ENCODE data around the gene UGT1A5. TPM values are rescaled to one million over a fixed set of nuclear protein-coding genes. Genes with fewer than 3 reads are reported as not detected.

Gene UGT1A5
- total and polyA plus RNA-seq, 2 of the 4 experiments (the other 2 are of a cell fraction) = not detected

DNA sequence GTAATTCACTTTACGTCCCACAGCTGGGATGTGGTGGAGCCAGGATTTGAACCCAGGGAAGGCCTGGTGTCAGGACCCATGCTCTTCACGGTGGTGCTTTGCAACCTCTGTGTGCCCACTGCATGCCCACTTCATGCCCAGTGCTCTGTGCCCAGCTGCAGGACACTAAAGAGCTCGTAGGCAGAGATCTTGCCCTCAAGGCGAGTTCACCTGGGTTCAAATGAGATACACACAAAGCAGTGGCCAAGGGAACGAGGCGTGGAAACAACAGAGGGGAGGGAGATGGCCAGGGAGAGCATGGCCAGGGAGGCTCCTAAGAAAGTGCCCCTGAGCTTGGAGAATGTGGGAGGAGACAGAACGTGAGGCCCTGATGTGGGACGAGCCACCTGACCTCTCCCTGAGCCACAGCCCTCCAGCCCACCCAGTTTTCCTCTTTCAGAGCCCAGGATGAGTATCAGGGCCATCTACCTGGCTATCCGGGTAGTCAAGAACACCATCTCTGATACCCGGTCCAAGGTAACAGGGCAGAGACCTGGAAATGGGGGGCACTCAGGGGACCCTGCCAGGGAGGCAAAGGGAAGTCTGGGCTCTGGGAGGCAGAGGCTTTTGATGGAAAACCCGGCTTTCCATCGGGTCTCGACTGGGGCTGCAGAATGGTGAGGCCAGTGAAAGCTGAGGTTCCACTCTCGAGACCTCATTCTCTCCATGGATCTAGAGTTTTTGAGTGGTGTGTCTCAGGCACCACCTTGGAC lies 85.8 kb downstream of the UGT1A5 start:
- ATAC-seq (ENCODE audit: low read depth) (no peak), DNase-seq (no peak)
- Histone ChIP-seq H3K4me1 (ENCODE audit: control insufficient read depth, insufficient read depth, low read length) (no peaks in the 10 kb centered on the region), H3K27me3 (ENCODE audit: control insufficient read depth, insufficient read depth, low read length) (peaks cover 14% of the 10 kb centered on the region), H3K36me3 (ENCODE audit: control insufficient read depth, insufficient read depth, low read length) (no peaks in the 10 kb centered on the region), H2AK9ac (replicated peaks; ENCODE audit: low read depth, low read length, poor library complexity) (no peak overlapping the region), H4K91ac (ENCODE audit: insufficient read depth, low read depth, low read length) (no peak overlapping the region), H2BK15ac (ENCODE audit: low read depth, low read length) (no peak overlapping the region), H3K9ac (ENCODE audit: low read depth, low read length) (no peak overlapping the region), H3K9me1 (ENCODE audit: insufficient read depth, low read length) (no peaks in the 10 kb centered on the region), H2AK5ac (ENCODE audit: low read depth, low read length) (no peak overlapping the region), H2BK20ac (ENCODE audit: low read depth, low read length) (no peak overlapping the region), H4K20me1 (ENCODE audit: insufficient read depth, low read length) (no peaks in the 10 kb centered on the region), H3K4ac (ENCODE audit: low read depth, low read length) (no peak overlapping the region), H4K5ac (ENCODE audit: low read depth, low read length) (no peak overlapping the region), H3K23ac (ENCODE audit: low read depth, low read length) (no peak overlapping the region), H4K8ac (ENCODE audit: low read depth in 2 of 2, low read length in 2 of 2) (no peak overlapping the region), H3K27ac (ENCODE audit: insufficient read depth, low read length) (no peak overlapping the region), H3K4me2 (ENCODE audit: low read depth, low read length) (no peak overlapping the region), H3K4me3 (ENCODE audit: insufficient read depth, low read depth, low read length) (no peak overlapping the region), H2BK5ac (ENCODE audit: low read depth, low read length, poor library complexity, severe bottlenecking) (no peak overlapping the region), H3K18ac (ENCODE audit: low read depth, low read length) (no peak overlapping the region), H2BK120ac (ENCODE audit: low read depth, low read length) (no peak overlapping the region), H3K14ac (replicated peaks; ENCODE audit: low read depth, low read length) (no peak overlapping the region), H3K9me3 (ENCODE audit: control insufficient read depth, insufficient read depth, low read length) (no peaks in the 10 kb centered on the region; the same call in 1 of the 2 replicates), H2AFZ (replicated peaks; ENCODE audit: low read length, poor library complexity) (no peak overlapping the region), H3K79me1 (ENCODE audit: low read depth in 1 of 2, low read length in 2 of 2) (no peaks in the 10 kb centered on the region), H3K56ac (ENCODE audit: extremely low read depth, insufficient read depth, low read length) (no peak overlapping the region)
- CTCF ChIA-PET = no interaction called here
- in situ Hi-C loops (cut with MboI; ENCODE audit: low sequenced_read_pairs) = no loop called here
- BruUV-seq (replicated peaks) = no TSS peak
- TF ChIP-seq CTCF (conservative IDR thresholded peaks at IDR 0.05; ENCODE audit: low read depth, low read length) (no peak), MXI1 (IDR thresholded peaks at IDR 0.05; ENCODE audit: borderline replicate concordance, low read depth, low read length) (no peak), NFE2L2 (IDR thresholded peaks at IDR 0.05; ENCODE audit: low read depth, low read length) (no peak), USF2 (IDR thresholded peaks at IDR 0.05; ENCODE audit: low read depth, low read length) (no peak)
- WGBS, 2 experiments (ENCODE audit: extremely low coverage in 2 of 2, insufficient read length in 1 of 2) = 26% methylated on average over 3 of the region's 14 CpGs; no CpG with 5 or more reads in 1 of the 2 experiments
- POLR2A ChIA-PET (ENCODE audit: unreplicated experiment) = no interaction called here
- dilution Hi-C loops (cut with HindIII; ENCODE audit: low sequenced_read_pairs, unreplicated experiment) = no loop called here
- intact Hi-C loops (cut with micrococcal nuclease) = no loop called here
